IMR-90 (cell line): ENCODE results near the gene LGALSL. TPM values are rescaled to one million over a fixed set of nuclear protein-coding genes. Genes with fewer than 3 reads are reported as not detected.

Source experiments
- ATAC-seq: fragments of 200-7000 bp; cut with Tn5 transposase; 2 replicates; pipeline ENCODE4 v1.9.1; 2020; ENCODE audit warnings: low read depth, mild to moderate bottlenecking, moderate library complexity
- BruUV-seq: library from RNA; stranded (reverse); fragments of 400-500 nt; replicated peaks from 2 replicates; lab custom pipeline; 2021; lab: Mats Ljungman, UMichigan
- CTCF ChIA-PET: fragments of 300-600 bp; formaldehyde crosslinking; extraction: SDS; loops from one replicate; lab custom pipeline; 2021; ENCODE audit warnings: antibody characterized with exemption; lab: Yijun Ruan, JAX
- POLR2A ChIA-PET: fragments of 300-600 bp; sonication (Branson Sonifier 250); formaldehyde crosslinking; loops from one replicate; lab custom pipeline; 2022; ENCODE audit warnings: antibody characterized with exemption; ENCODE audit not compliant: unreplicated experiment; lab: Charles Lee
- DNase-seq: peaks from one replicate; pipeline ENCODE4 v3.0.0; 2013
- H2AFZ ChIP-seq: replicated peaks from 2 replicates; pipeline ENCODE3; 2013; ENCODE audit warnings: low read length, mild to moderate bottlenecking; ENCODE audit not compliant: poor library complexity
- H2AK5ac ChIP-seq: 2 replicates; pipeline ENCODE4 v1.6.1; 2013; ENCODE audit warnings: low read depth, low read length, inconsistent platforms
- H2AK9ac ChIP-seq: replicated peaks from 2 replicates; pipeline ENCODE3; 2013; ENCODE audit warnings: mild to moderate bottlenecking, low read depth, low read length, moderate library complexity; ENCODE audit not compliant: poor library complexity
- H2BK120ac ChIP-seq: 2 replicates; pipeline ENCODE4 v1.6.1; 2013; ENCODE audit warnings: low read depth, low read length, inconsistent platforms
- H2BK15ac ChIP-seq: 3 replicates; pipeline ENCODE4 v1.6.1; 2013; ENCODE audit warnings: low read depth, low read length, inconsistent platforms
- H2BK20ac ChIP-seq: 2 replicates; pipeline ENCODE4 v1.6.1; 2013; ENCODE audit warnings: low read depth, mild to moderate bottlenecking, inconsistent platforms, low read length, moderate library complexity
- H2BK5ac ChIP-seq: 2 replicates; pipeline ENCODE4 v1.6.1; 2013; ENCODE audit warnings: mild to moderate bottlenecking, low read depth, low read length, inconsistent platforms; ENCODE audit not compliant: poor library complexity, severe bottlenecking
- H3K14ac ChIP-seq: replicated peaks from 2 replicates; pipeline ENCODE4 v1.6.1; 2013; ENCODE audit warnings: low read depth, low read length, inconsistent platforms
- H3K18ac ChIP-seq: 2 replicates; pipeline ENCODE4 v1.6.1; 2013; ENCODE audit warnings: low read depth, low read length, control low read depth
- H3K23ac ChIP-seq: 2 replicates; pipeline ENCODE4 v1.6.1; 2013; ENCODE audit warnings: low read depth, low read length, inconsistent platforms
- H3K27ac ChIP-seq: 2 replicates; pipeline ENCODE4 v1.5.1; 2013; ENCODE audit warnings: mild to moderate bottlenecking, control low read depth, low read length; ENCODE audit not compliant: insufficient read depth
- H3K27me3 ChIP-seq: 2 replicates; pipeline ENCODE4 v1.6.1; 2013; ENCODE audit warnings: low read length; ENCODE audit not compliant: control insufficient read depth, insufficient read depth
- H3K36me3 ChIP-seq: 2 replicates; pipeline ENCODE4 v1.6.1; 2013; ENCODE audit warnings: low read length, mixed read lengths; ENCODE audit not compliant: control insufficient read depth, insufficient read depth
- H3K4ac ChIP-seq: 2 replicates; pipeline ENCODE4 v1.6.1; 2013; ENCODE audit warnings: low read depth, low read length, inconsistent platforms
- H3K4me1 ChIP-seq: 2 replicates; pipeline ENCODE4 v1.6.1; 2013; ENCODE audit warnings: low read length, mixed read lengths; ENCODE audit not compliant: control insufficient read depth, insufficient read depth
- H3K4me2 ChIP-seq: 2 replicates; pipeline ENCODE4 v1.6.1; 2013; ENCODE audit warnings: low read depth, mild to moderate bottlenecking, control low read depth, low read length, moderate library complexity
- H3K4me3 ChIP-seq: 2 replicates; pipeline ENCODE4 v1.5.1; 2013; ENCODE audit warnings: low read depth, mild to moderate bottlenecking, control low read depth, low read length, moderate library complexity; ENCODE audit not compliant: insufficient read depth
- H3K56ac ChIP-seq: 2 replicates; pipeline ENCODE4 v1.6.1; 2013; ENCODE audit warnings: low read length, inconsistent platforms; ENCODE audit not compliant: insufficient read depth; ENCODE audit errors: extremely low read depth
- H3K79me1 ChIP-seq, 2 experiments: 2 replicates each; pipeline ENCODE4 v1.6.1; 2013; ENCODE audit warnings: low read length in 2 of 2, inconsistent platforms in 1 of 2, low read depth in 1 of 2
- H3K9ac ChIP-seq: 2 replicates; pipeline ENCODE4 v1.6.1; 2013; ENCODE audit warnings: low read depth, low read length, control low read depth
- H3K9me1 ChIP-seq: 2 replicates; pipeline ENCODE4 v1.6.1; 2013; ENCODE audit warnings: low read length, inconsistent platforms; ENCODE audit not compliant: insufficient read depth
- H3K9me3 ChIP-seq: 2 replicates; pipeline ENCODE4 v1.6.1; 2013; ENCODE audit warnings: low read length; ENCODE audit not compliant: control insufficient read depth, insufficient read depth
- H4K20me1 ChIP-seq: 2 replicates; pipeline ENCODE4 v1.6.1; 2013; ENCODE audit warnings: low read length, inconsistent platforms; ENCODE audit not compliant: insufficient read depth
- H4K5ac ChIP-seq: 2 replicates; pipeline ENCODE4 v1.6.1; 2013; ENCODE audit warnings: mild to moderate bottlenecking, low read depth, low read length, control low read depth
- H4K8ac ChIP-seq, 2 experiments: 2 replicates each; pipeline ENCODE4 v1.6.1; 2013; ENCODE audit warnings: low read depth in 2 of 2, low read length in 2 of 2, control low read depth in 1 of 2, inconsistent platforms in 1 of 2
- H4K91ac ChIP-seq: 2 replicates; pipeline ENCODE4 v1.6.1; 2013; ENCODE audit warnings: low read depth, low read length, inconsistent platforms; ENCODE audit not compliant: insufficient read depth
- CEBPB ChIP-seq: IDR thresholded peaks from 2 replicates; pipeline ENCODE4 v1.6.1; 2012; ENCODE audit warnings: low read depth, low read length, improper control_type of control experiment
- FOS ChIP-seq: fragments of 150-350 bp; IDR thresholded peaks from 2 replicates; pipeline ENCODE4 v1.6.1; 2016; ENCODE audit warnings: low read depth, low read length
- NFE2L2 ChIP-seq: fragments of 150-350 bp; IDR thresholded peaks from 2 replicates; pipeline ENCODE4 v1.6.1; 2016; ENCODE audit warnings: low read depth, mild to moderate bottlenecking, low read length
- RAD21 ChIP-seq: IDR thresholded peaks from 2 replicates; pipeline ENCODE4 v1.6.1; 2012; ENCODE audit warnings: low read length, improper control_type of control experiment
- RCOR1 ChIP-seq: IDR thresholded peaks from 2 replicates; pipeline ENCODE4 v1.6.1; 2012; ENCODE audit warnings: mild to moderate bottlenecking, low read length, improper control_type of control experiment; ENCODE audit not compliant: insufficient replicate concordance
- USF2 ChIP-seq: fragments of 150-350 bp; IDR thresholded peaks from 2 replicates; pipeline ENCODE4 v1.6.1; 2017; ENCODE audit warnings: mild to moderate bottlenecking, antibody characterized with exemption, low read length, low read depth
- WGBS, 2 experiments: methylation state at CpG; one replicate each; pipeline versions ENCODE4 v1.1.5 to v1.1.7; 2013; ENCODE audit warnings: missing lambda C conversion rate in 2 of 2; ENCODE audit not compliant: insufficient read length in 1 of 2; ENCODE audit errors: extremely low coverage in 2 of 2; 5-methylcytosine and 5-hydroxymethylcytosine counted together
- dilution Hi-C: fragments of 300-500 bp; cut with HindIII; formaldehyde crosslinking; loops from one replicate; pipeline ENCODE4 v1.14.3; 2018; ENCODE audit warnings: low sequenced_read_pairs; ENCODE audit not compliant: unreplicated experiment
- in situ Hi-C: fragments of 300-500 bp; cut with MboI; formaldehyde crosslinking; loops from 3 replicates; pipeline ENCODE4 v1.14.3; 2019; ENCODE audit warnings: low sequenced_read_pairs, inconsistent platforms, mixed read lengths
- intact Hi-C: fragments of 100-400 bp; cut with micrococcal nuclease; formaldehyde crosslinking; loops from 2 replicates; pipeline ENCODE4 v1.10.0; 2022
- polyA plus RNA-seq, 3 experiments: library from polyadenylated mRNA; depleted of rRNA; stranded (reverse); fragments of >200 nt; gene quantifications; 2 replicates each; pipeline ENCODE4 v1.2.3, GENCODE V29; 2012; ENCODE audit warnings: low replicate concordance in 1 of 3
- total RNA-seq: library from RNA; depleted of rRNA; stranded (reverse); fragments of >200 nt; gene quantifications from 2 replicates; pipeline ENCODE4 v1.2.3, GENCODE V29; 2012
- TF ChIP-seq, protein P1 (sequence below): conservative IDR thresholded peaks from 2 replicates; pipeline ENCODE4 v1.5.1; 2012; ENCODE audit warnings: mild to moderate bottlenecking, low read depth, low read length, improper control_type of control experiment

The LGALSL gene
- total and polyA plus RNA-seq, 2 of the 4 experiments (the other 2 are of a cell fraction), result 0.86 to 2.9 TPM

- Histone ChIP-seq H3K27ac (no peak overlapping the region), H3K9me1 (no peaks in the 10 kb centered on the region), H3K56ac (no peak overlapping the region), H2AK9ac (no peak overlapping the region), H3K4me2 (no peak overlapping the region), H3K9ac (no peak overlapping the region), H4K20me1 (no peaks in the 10 kb centered on the region), H3K79me1 (no peaks in the 10 kb centered on the region), H3K4ac (no peak overlapping the region), H3K18ac (no peak overlapping the region), H2BK20ac (no peak overlapping the region), H3K36me3 (no peaks in the 10 kb centered on the region), H3K27me3 (peaks cover 37% of the 10 kb centered on the region), H2AFZ (no peak overlapping the region), H2AK5ac (no peak overlapping the region), H2BK15ac (no peak overlapping the region), H4K5ac (no peak overlapping the region), H2BK5ac (no peak overlapping the region), H3K4me3 (no peak overlapping the region), H2BK120ac (no peak overlapping the region), H4K91ac (no peak overlapping the region), H3K14ac (no peak overlapping the region), H3K4me1 (peaks cover 2% of the 10 kb centered on the region; the same call in 1 of the 2 replicates), H4K8ac (no peak overlapping the region), H3K9me3 (no peaks in the 10 kb centered on the region), H3K23ac (no peak overlapping the region)
- CTCF ChIA-PET, result no interaction called here
- BruUV-seq, result no TSS peak
- no peak for DNase-seq
- dilution Hi-C loops, result no loop called here
- POLR2A ChIA-PET, result no interaction called here
- in situ Hi-C loops, result no loop called here
- TF ChIP-seq RAD21 (no peak), FOS (no peak), RCOR1 (no peak), NFE2L2 (no peak), USF2 (no peak), CEBPB (no peak)
- TF ChIP-seq, protein P1, sequence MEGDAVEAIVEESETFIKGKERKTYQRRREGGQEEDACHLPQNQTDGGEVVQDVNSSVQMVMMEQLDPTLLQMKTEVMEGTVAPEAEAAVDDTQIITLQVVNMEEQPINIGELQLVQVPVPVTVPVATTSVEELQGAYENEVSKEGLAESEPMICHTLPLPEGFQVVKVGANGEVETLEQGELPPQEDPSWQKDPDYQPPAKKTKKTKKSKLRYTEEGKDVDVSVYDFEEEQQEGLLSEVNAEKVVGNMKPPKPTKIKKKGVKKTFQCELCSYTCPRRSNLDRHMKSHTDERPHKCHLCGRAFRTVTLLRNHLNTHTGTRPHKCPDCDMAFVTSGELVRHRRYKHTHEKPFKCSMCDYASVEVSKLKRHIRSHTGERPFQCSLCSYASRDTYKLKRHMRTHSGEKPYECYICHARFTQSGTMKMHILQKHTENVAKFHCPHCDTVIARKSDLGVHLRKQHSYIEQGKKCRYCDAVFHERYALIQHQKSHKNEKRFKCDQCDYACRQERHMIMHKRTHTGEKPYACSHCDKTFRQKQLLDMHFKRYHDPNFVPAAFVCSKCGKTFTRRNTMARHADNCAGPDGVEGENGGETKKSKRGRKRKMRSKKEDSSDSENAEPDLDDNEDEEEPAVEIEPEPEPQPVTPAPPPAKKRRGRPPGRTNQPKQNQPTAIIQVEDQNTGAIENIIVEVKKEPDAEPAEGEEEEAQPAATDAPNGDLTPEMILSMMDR, result no peak
- no peak for ATAC-seq
- intact Hi-C loops, result no loop called here
- WGBS, 2 experiments, result no CpG with 5 or more reads among the region's 3 CpGs
These were observed 38.9 kb downstream of the LGALSL start for GRCh38 chr2:64492821-64493220.
